ENCODE measurements around the gene ENAH.

DNA sequence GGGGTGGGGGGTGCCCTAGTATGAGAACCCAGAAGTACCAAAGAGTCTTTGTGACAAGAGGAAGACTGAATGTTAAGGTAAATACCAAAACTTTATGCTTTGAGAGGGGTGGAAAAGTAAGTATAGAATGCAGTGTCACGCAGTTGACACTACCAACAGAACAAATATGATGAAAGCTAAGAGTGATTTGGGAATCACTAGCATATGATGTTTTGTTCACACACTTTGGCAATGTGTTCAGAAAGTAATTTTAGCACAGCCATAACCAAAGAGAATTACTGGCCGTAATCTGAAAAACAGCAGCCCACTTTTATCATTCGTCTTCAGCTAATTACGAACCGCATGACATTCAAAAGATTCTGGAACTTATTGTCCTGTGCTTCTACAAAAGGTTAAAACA is 59.5 kb downstream of the ENAH start:
- TF ChIP-seq, protein P1, sequence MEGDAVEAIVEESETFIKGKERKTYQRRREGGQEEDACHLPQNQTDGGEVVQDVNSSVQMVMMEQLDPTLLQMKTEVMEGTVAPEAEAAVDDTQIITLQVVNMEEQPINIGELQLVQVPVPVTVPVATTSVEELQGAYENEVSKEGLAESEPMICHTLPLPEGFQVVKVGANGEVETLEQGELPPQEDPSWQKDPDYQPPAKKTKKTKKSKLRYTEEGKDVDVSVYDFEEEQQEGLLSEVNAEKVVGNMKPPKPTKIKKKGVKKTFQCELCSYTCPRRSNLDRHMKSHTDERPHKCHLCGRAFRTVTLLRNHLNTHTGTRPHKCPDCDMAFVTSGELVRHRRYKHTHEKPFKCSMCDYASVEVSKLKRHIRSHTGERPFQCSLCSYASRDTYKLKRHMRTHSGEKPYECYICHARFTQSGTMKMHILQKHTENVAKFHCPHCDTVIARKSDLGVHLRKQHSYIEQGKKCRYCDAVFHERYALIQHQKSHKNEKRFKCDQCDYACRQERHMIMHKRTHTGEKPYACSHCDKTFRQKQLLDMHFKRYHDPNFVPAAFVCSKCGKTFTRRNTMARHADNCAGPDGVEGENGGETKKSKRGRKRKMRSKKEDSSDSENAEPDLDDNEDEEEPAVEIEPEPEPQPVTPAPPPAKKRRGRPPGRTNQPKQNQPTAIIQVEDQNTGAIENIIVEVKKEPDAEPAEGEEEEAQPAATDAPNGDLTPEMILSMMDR (IDR thresholded peaks at IDR 0.05) = no peak
- no peak for TF ChIP-seq EZH2 (IDR thresholded peaks at IDR 0.05; ENCODE audit: borderline replicate concordance, insufficient read depth, low read depth, low read length, poor library complexity, severe bottlenecking)

Data from B cell (primary cell).